M059J (cell line): ENCODE results near the gene PLAAT5. TPM values are rescaled to one million over a fixed set of nuclear protein-coding genes. Genes with fewer than 3 reads are reported as not detected.
A peak's percentile ranks its signal among the peaks of the same experiment; 100 is the strongest.

Source experiments
- DNase-seq: peaks from one replicate; pipeline ENCODE4 v3.0.0-alpha.2; 2012; ENCODE audit warnings: low read depth
- total RNA-seq: library from RNA; depleted of rRNA; stranded (reverse); fragments of >200 nt; shearing (Covaris generic); gene quantifications from 2 replicates; pipeline ENCODE4 v1.2.3, GENCODE V29; 2014

The PLAAT5 gene
- total RNA-seq, 1 experiment from 2014 or later: not detected

DNA sequence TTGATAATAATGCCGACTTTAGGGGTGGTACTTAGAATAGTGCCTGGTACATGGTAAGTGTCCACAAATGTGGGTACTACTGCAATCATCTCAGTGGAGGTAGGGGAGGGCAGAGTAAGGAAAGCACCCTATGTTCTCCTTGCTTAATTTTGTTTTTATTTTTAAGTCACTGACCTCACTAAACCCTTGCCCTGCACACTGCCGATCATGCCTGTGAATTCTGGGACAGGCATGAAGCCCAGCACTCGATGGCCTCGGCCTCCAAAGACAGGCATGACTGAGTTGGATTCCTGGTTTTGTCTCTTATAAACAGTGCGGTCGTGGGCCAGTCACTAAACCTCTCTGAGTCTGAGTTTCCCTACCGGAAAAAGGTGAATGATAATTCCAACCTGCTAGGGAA lies 21.8 kb upstream of the PLAAT5 start:
- DNase-seq: no peak

DNA sequence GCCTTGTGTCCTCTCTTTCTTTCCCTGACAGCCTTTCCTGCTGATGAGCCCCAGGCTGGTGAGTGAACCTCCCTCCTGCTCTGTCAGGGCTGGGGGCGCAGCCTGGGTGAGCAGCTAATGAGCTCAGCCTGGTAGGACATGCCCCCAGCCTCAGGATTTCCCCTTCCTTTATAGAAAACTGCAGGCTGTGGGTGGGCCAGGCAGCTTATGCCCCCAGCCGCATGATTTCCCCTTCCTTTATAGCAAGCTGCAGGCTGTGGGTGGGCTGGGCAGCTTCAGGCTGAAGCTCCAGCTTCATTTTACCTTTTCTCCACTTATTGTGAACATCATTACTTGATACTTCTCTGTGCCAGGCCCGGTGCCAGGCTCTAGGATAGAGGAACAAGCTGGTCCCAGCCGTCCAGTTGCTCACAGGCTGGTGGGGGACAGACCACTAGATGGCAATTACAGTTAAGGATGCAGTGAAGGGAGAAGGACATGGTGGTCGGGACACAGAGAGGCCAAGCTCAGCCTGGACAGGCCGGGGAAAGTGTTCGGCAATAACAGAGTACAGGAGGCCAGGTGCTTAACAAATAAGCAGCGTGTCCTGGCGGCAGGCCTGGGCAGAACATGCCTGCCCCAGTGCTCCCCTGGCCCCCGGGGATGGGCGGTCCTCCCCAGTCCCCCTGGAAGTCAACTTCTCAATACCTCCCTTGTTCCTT lies 20.2 kb upstream of the PLAAT5 start:
- no peak for DNase-seq

DNA sequence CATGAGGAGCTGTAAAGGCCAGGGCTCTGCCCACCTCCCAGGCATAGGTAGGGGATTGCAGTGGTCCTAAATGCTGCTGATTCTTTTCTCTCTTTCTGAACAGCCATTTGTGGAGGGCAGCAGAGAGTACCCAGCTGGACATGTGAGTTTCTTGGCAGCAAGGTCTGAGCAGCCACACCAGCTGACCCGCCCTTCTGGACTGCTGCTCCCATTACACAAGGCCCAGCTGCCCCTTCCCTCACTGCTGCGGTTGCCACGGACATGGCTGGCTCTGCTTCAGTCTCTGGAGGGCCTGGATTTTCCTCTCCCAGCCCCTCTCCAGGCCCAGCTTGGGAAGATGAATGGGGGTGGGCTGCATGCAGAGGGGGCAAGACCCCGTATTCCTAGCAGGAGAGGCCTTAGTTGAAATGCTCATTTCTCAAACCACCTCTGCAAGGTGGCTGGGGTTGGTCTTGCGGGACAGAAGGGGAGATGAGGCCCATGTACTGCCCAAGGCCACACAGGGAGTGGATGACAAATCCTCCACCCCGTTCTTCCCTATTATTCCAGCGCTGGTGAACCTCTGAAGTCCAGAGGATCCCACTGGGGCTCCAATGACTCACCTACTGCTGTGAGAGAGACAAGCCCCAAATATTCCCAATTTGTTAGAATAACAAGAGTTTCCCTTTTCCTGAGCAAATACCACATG lies 19.5 kb upstream of the PLAAT5 start:
- DNase-seq: peak; percentile 61

DNA sequence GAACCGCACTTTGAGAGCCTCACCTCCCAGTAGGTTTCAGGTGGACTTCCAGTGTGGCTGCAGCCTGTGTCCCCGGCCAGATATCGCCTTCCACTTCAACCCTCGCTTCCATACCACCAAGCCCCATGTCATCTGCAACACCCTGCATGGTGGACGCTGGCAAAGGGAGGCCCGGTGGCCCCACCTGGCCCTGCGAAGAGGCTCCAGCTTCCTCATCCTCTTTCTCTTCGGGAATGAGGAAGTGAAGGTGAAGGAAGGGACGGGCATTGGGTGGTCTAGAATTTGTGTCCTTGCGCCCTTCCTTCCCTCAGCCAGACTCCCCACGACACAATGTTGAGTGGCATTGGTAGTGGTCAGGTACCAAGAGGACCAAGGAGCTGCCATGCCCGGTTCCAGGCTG lies 17.8 kb upstream of the PLAAT5 start:
- DNase-seq: no peak

DNA sequence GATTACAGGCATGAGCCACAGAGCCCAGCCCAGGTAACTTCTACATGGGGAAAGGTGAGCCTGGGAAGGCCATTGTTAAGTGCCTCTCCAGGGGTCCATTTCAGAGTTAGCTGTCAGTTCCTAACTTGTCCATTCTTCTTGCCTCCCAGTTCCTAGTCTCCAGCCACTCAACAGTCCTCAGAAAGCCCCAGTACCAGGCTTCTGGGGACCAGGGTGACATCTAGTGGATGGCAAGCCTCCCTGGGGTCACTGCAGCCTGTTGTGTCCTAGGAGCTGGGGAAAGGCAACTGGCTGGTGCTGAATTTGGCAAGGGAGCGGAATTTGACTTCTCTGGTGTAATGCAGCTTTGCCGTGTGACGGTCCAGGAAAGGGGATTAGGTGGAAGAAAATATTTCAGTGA lies 17.0 kb upstream of the PLAAT5 start:
- DNase-seq: peak; percentile 61

DNA sequence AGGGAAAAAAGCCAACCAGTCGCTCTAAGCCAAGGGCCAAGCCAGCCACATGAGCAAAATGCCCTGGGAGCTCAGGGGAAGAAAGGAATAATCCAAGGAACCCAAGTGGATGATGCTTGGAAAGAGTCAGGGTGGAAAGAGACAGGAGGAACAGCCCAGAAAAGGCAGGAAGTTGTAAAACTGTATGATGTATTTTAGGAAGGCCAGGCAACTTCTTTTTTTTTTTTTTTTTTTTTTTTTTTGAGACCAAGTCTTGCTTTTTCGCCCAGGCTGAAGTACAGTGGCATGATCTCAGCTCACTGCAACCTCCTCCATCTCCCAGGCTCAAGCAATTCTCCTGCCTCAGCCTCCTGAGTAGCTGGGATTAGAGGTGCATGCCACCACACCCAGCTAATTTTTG lies 16.5 kb upstream of the PLAAT5 start:
- no peak for DNase-seq

GRCh38 chr11:63506876-63507275 lies 15.9 kb upstream of the PLAAT5 start:
- no peak for DNase-seq

DNA sequence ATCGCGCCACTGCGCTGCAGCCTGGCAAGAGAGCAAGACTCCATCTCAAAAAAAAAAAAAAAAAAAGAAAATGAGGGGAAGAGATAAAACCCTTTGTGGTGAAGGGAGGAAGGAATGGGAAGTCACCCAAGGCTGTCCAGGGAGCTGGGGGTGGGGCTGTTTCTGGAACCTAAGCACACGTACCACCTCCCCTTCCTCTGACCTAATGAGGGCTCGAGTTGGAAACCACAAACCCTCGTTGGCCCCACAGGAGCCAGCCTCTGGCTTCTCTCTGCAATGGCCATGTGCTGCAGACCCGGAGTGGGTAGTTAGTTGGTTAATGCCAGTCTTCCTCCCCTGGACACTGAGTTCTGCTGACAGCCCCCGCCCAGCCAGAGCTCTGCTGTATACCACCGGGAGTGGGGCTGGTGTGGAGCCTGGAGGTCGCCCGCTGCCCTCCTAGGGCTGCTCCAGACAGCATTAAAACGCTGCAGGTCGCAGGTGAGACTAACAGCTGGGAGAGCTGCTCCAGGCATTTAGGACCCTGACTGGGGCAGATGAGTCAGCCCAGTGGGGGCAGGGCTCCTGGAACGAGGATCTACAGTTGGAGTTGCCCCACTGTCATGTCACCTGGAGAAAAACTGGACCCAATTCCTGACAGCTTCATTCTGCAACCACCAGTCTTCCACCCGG lies 15.0 kb upstream of the PLAAT5 start, which contains the start of gene LGALS12:
TSS of gene LGALS12 (plus strand) at position 228 of the 672 bp plus-strand sequence. CDS start at position 603, 375 bp downstream.
- peak; percentile 54 for DNase-seq

DNA sequence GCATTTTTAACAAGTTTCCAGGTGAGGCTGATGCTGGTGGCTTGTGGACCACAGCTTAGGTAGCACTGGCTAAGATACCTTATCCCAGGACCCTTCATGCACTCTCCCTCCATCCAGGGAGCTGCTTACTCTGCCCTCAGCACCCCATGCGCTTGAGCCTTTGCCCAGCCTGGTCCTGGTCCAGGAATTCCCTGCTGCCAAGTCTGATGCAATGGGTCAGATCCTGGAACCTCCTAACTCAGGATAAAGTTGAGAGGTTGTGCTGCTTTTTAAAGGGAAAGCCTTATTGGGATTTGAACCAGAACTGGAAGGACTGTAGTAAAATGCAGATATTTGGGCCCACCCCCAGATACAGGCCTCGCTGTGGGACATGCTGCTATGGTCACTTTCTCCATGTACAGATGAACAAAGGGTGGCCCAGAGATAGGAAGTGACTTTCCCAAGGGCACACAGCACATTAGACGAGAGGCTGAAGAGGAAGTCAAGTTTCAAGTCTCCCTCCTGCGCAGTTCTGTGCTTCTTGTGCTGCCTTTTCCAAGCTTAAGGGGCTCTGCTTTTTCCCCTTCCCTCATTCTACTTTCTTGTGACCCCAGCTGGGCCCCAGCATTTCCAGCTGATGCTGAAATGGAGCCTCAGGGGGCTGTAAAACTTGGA lies 14.1 kb upstream of the PLAAT5 start:
- DNase-seq: no peak

DNA sequence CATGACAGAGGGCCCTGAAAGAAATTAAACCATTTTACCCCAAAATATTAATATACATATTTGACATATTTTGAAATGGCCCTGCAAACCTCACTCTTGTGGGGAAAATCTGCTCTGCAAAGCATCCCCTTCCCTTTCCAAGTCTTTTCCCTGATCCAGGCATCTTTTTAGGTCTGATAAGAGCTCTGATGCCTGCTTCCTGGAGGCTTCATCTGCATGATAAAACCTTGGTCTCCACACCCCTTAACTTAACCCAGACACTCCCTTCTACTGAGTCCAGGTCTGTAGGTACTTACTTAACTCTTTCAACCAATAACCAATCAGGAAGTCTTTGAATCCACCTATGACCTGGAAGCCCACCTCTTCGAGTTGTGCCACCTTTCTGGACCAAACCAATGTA lies 13.1 kb upstream of the PLAAT5 start:
- DNase-seq: no peak

- no peak for DNase-seq
Observed at GRCh38 chr11:63503492-63503891, 12.5 kb upstream of the PLAAT5 start.

DNA sequence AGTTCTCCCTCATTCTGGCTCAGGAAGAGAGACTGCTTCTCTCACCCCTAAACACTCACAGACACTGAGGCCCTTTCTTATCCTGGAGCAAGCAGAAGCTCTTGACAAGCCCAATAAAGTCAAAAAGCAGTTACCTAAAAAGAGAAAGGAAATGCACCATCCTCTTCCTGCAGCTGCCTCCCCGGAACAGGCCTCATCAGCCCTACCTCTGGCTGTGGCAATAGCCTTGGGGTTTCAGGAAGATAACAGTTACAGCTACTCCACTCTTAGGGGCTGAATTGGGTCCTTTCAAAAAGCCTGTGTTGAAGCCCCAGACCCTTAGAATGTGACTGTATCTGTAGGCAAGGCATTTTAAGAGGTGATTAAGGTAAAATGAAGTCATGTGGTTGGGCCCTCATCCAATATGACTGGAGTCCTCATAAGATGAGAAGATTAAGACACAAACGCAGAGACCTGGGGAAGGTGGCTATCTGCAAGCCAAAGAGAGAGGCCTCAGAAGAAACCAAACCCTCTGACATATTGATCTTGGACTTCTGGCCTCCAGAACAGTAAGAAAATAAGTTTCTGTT lies 11.4 kb upstream of the PLAAT5 start:
- no peak for DNase-seq

DNA sequence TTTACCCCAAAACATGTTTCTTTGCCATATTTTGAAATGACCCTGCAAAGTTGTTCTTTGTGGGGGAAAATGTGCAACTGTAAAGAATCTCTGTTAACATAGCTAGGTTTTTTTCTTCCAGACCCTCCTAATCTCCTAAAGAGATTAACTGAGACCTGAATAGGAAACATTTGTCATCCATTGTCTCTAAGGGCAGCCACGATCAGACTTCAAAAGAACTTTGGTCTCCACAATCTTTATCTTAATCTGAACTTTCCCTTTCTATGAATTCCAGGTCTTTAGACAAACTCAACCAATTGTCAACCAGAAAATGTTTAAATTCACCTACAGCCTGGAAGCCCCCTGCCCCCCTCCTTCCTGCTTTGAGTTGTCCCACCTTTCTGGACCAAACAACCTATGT lies 10.3 kb upstream of the PLAAT5 start:
- no peak for DNase-seq

DNA sequence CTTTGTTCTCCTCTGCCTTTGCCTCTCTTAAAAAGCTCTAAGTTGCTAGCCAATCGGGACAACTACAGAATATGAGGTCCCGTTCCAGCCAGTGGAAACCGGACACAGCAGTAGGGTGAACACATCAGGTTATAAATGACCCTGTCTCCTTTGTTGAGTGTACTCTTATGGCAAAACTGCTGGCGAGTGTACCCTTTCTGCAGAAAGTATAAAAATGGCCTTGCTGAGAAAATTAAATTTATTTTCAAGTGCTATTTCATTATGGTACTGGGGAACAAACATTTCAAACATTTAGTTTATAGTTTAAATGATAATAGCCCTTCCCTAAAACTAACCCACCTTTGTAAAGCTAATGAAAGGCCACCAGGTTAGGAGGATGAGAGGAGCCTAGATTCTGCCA lies 8.9 kb upstream of the PLAAT5 start:
- no peak for DNase-seq

DNA sequence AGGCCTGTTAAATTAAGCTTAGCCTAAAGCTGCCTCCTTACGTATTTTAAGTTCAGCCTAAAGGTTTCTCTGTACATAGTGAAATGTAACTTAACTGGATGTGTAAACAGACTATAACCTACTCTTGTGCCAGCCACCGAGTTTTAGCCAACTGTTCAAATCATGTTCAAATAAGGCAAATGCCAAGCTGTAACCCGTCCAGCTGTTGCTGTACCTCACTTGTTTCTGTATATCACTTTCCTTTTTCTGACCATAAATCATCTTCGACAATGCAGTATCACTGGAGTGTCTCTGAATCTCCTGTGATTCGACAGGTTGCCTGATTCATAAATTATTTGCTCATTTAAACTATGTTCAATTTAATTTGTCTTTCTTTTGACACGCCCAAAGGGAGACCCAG lies 4.0 kb upstream of the PLAAT5 start:
- DNase-seq: no peak

DNA sequence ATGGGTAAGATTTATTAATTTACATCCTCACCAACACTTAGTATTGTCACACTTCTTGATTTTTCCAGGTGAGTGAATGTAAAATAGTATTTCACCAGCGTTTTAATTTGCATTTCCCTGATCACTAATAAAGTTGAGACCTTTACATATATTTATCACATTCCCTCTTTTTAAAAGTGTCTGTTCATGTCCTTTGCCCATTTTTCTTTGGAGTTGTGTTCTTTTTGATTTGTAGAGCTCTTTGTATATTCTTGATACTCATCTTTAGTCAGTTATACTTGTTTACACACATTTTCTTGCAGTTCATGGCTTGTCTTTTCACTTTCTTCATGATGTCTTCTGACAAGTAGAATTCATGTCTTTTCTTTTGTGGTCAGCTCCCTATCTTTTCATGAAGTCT lies 2.2 kb upstream of the PLAAT5 start:
- DNase-seq: no peak

DNA sequence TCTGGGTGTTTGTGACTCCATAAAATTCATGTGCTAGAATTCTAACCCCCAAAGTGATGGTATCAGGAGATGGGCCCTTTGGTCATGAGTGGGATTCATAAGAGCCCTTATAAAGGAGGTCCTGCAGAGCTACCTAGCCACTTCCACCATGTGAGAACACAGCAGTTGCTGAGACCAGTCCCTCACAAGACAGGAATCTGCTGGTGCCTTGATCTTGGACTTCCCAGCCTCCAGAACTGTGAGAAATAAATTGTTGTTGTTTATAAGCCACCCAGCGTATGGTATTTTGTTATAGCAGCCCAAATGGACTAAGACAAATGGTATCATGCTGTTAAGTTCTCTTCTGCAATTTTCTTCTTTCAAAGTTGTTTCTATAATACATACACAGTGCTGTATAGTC lies 1.5 kb upstream of the PLAAT5 start:
- no peak for DNase-seq

DNA sequence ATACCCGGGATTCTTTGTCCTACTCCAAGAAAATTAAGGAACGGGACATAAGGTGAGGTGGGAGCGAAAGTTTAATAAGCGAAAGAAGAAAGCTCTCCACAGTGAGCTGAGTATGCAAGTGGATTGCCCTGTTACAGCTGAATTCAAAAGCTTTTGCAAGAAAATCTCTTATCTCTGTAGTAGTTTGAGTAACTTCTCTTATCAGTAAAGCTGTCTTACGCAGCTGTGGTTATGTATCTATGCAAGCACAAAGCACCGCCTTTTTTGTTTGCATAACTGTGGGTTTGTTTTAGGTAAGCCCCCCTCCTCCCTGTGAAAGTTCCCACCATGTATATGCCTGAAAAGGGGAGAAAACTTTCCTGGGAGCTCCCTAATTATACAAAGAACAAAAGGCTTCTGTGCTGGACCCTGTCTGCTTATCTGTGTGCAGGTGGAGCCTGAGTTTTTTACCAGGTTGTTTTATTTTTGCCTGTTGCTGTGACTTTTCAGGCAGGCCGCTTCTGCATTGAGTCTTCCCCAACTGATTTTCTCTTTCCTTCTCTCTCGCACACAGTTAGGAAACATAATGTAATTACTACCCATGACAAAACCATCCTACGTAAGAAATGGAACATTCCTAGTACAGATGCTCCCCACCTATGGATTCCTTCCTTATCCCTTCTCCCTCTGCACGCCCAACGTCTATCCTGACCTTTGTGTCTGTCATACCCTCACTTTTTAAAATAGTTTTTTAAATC lies 837 bp upstream of the PLAAT5 start:
- no peak for DNase-seq

GRCh38 chr11:63491240-63491587 lies 247 bp upstream of the PLAAT5 start:
- no peak for DNase-seq

DNA sequence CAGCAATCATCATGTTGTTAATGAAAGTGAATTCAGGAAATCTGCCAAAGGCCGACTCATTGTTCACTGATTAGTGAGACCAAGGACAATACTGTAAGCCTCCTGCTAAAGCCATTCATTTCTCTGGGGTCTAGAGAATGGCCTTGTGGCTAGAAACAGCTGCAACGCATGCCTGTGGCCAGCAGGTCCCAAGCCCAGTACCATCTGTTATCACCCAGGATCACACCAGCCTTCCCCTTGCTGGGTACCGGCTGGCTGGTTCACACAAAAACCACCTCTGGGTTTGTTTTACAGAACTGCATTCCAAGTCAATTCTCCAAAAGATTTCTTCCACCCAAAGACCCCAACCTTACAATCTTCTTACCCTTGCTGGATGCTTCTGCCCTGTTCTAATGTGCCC lies 1.1 kb downstream of the PLAAT5 start:
- peak; percentile 61 for DNase-seq

- no peak for DNase-seq
Observed at GRCh38 chr11:63488789-63489188, 2.2 kb downstream of the PLAAT5 start.

GRCh38 chr11:63485777-63486176 lies 5.2 kb downstream of the PLAAT5 start:
- no peak for DNase-seq
